Stimulated activated CD8-positive, alpha-beta memory T cell treated with anti-CD3 and anti-CD28 coated beads, Interleukin-2, amount 100 ng/mL, for 1 hour (primary cell): ENCODE measurements around the gene DLST.

Source experiments
- DNase-seq, 2 donors: peaks; one replicate each; pipeline ENCODE4 v3.0.0-alpha.2; 2020; ENCODE audit warnings: low read depth in 2 of 2

The DLST gene

GRCh38 chr14:74940956-74941565 is 59.3 kb downstream of the DLST start:
- no peak for DNase-seq

- peak in 1 of 2 donors; percentile 25 for DNase-seq
These were observed 60.0 kb downstream of the DLST start for GRCh38 chr14:74941676-74942097.

DNA sequence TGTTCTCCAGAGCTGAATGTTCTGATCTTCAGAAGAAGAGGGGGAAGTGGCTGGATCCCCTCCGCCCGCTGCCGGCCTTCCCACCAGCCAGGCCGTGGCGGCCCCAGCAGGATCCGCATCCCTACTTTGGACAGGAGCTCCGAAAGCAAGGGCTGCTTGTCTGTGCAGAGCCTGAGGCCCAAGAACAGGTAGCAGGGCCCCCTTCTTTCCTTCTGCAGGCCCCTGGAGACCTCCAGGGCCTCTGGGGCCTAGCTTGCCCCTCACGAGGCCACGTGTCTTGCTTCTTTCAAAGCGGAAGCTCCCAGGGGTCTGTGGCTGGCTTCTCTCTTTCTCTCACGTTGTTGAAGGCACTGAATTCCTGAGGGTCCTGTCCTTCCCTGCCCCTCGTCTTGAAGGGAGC is 60.5 kb downstream of the DLST start:
- no peak for DNase-seq

- no peak for DNase-seq
These were observed 60.9 kb downstream of the DLST start for GRCh38 chr14:74942608-74943007.

GRCh38 chr14:74945261-74945851 is 63.6 kb downstream of the DLST start:
- no peak for DNase-seq

GRCh38 chr14:74945852-74946658 is 64.3 kb downstream of the DLST start:
- DNase-seq = peak; percentile 46 to 57

GRCh38 chr14:74946659-74947281 is 65.1 kb downstream of the DLST start:
- no peak for DNase-seq

GRCh38 chr14:74947353-74948227 is 65.9 kb downstream of the DLST start:
- no peak for DNase-seq

DNA sequence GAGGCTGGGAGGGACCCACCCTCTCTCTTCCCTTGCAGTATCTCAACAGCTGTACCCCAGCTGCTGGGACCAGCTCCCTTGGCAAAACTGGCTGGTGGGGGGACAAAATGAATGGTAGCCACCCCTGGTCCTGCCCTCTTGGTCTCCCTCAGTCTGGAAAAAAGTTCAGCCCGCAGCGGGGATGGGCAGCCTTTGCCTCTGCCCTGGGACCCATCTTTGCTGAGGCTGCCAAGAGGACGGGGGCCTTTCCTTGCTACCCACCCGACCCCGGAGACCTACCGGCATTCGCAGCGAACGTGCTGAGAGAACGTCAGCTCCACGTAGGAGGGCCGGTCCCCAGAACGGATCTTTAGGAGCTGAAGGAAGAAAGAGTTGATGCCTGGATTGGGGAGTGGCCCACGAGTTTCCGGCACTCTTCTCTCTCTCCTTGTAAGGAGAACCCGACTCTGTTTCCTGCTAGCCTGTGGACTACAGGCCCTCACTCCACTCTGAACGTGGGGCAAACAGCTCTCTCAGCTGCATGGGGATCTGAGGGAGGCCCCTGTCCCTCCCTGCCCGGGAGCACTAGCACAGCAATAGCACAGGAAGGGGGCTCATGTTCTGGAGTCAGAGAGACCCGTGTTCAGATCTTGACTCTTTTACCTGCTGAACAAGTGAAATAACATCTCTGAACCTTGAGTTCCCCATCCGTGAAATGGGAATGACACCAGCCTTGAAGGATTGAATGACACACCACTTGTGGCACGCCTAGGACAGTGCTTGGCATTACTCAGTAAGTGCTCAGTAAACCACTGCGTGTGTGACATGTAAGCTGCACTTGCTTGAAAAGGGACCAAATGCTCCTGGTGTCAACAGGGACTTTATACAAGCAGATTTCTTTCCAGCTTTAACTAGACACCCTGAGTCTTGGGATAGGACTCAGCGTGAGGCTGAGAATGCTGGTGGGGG is 66.8 kb downstream of the DLST start:
- no peak for DNase-seq

- no peak for DNase-seq
These were observed 67.5 kb downstream of the DLST start for GRCh38 chr14:74949191-74949601.

DNA sequence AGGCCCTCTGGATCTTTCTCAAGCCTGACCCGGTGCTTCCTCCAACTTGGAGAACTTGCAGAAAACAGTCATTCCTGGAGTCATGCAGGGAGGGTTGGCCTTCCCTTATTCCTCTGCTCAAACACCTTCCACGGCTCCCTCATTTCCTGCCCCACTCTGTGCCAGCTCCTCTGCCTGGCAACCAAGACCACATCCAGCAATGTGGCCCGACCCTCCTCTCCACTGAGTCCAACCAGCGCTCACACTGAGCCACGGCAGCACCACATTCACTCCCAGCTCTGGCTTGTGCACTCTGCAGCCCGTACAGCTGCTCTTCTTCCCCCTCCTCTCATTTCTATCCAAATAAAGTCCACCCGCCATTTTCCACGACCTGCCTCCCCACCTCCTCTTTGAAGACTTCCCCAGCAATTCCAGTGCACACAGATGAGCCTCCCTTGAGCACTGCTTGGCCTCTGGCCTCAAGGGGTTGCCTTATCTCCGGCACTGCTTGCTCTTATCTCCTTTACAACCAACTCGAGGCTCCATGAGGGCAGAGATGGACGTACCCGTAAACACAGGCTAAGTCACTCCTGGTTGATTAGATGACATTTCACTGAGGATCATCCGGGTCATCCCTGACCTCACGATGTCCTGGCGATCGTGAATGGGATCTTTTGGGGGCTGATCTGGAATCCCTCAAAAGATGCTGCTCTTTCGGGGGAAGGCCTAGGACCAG is 68.3 kb downstream of the DLST start:
- no peak for DNase-seq

DNA sequence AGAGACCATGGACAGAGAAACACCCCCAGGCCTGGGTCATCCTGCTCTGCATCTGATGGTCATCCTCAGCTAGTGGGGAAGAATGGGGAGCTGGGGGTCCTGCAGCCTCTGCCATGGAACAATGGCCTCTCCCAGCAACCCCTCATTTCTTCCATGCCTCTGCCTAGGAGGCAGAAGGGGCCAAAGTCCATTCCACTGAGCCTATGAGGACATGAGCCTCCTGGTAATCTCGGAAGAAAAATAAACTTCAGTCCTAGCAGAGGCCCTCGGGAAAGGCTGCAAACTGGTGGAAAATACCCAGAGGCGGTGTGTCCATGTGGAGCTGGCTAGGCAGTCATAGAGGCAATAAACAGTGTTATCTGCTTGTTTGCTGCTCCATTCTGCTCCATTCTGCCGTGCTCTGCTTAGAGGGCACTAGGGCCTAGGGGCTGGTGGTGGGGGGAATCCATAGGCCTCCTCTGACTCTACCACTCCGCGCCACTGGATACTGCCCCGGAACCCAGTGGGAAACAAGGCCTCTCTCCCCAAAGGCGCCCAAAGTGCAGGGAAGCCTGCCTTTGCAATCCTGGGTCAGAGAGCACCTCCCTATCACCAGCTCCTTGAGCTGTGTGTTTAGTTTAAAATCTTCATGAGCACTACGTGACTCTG is 69.2 kb downstream of the DLST start:
- DNase-seq = no peak

DNA sequence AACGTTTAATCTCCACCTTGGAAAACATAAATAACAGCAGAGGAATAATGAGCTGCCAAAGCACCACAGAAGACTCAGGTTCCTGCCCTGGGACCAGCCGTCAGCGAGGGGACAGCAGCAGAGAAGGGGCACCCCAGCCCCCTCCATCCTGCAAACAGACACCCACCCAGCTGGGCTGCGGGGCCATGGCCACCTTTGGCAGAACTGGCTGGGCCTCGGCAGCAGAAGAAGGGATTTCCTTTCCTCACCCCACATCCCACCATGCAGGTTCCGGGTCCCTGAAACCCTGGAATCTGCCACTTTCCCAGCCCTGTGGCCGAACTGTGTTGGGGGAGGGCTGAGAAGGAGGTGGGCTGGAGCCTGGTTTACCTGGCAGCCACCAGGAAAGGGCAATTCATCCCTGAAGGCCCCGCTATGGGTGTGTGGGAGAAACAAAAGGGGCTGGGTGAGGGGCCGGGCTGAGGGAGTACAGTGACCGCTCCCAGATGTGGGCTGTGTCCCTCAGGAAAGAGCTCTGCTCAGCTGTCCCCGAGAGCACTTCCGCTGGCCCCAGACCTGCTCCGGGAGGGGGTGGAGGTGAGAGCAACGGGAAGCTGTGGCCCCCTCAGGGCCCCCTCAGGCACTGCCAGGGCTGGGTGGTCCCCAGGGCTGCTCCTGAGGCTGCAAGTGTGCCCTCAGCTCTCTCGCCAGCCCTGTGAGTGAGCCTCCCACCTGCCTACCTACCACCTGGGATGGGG is 69.9 kb downstream of the DLST start:
- no peak for DNase-seq

DNA sequence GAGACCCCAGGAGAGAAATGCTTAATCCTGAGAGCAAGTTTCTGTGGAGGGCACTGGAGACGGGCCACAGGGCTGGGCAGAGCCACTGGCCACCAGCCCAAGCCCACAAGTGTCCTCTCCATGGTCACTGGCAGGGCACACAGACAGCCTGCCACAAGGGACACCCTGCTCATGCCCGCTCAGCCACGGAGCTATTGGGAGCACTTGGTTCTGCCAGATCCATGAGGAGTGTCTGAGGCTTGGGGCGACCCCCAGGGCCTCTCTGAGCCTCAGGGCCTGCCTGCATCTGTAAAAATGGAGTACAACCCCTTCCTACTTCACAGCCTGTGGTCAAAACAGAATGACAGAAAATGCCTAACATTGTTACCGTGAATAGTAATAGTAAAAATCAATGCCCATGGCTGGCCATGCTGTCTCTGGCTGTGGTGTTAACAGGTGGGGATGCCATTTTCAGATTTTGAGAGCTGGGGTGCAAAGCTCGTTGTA is 70.5 kb downstream of the DLST start:
- no peak for DNase-seq

- DNase-seq = no peak
These were observed 71.2 kb downstream of the DLST start for GRCh38 chr14:74952697-74953484.
